H9 (cell line): ENCODE results near the gene AKNA. TPM values are rescaled to one million over a fixed set of nuclear protein-coding genes. Genes with fewer than 3 reads are reported as not detected.

ENCODE experiments used
- DNase-seq: peaks from one replicate; pipeline ENCODE4 v3.0.0-alpha.2; 2017
- H2AFZ ChIP-seq: one replicate; pipeline ENCODE4 v1.6.1; 2013; ENCODE audit warnings: mild to moderate bottlenecking, low read length, control low read depth, moderate library complexity
- H2AK5ac ChIP-seq: 2 replicates; pipeline ENCODE4 v1.6.1; 2013; ENCODE audit warnings: low read length, control low read depth, mixed read lengths; ENCODE audit not compliant: insufficient read length
- H2BK120ac ChIP-seq: one replicate; pipeline ENCODE4 v1.6.1; 2013; ENCODE audit warnings: low read depth, mild to moderate bottlenecking, low read length, control low read depth, inconsistent platforms; ENCODE audit not compliant: poor library complexity, severe bottlenecking
- H2BK12ac ChIP-seq: 2 replicates; pipeline ENCODE4 v1.6.1; 2013; ENCODE audit warnings: low read length, control low read depth, mixed read lengths, low read depth; ENCODE audit not compliant: insufficient read length
- H2BK15ac ChIP-seq: 2 replicates; pipeline ENCODE4 v1.6.1; 2013; ENCODE audit warnings: low read depth, low read length, control low read depth
- H2BK20ac ChIP-seq: one replicate; pipeline ENCODE4 v1.6.1; 2013; ENCODE audit warnings: low read depth, mild to moderate bottlenecking, low read length, control low read depth, inconsistent platforms; ENCODE audit not compliant: poor library complexity, severe bottlenecking
- H2BK5ac ChIP-seq: 2 replicates; pipeline ENCODE4 v1.6.1; 2013; ENCODE audit warnings: low read length, control low read depth, mixed read lengths; ENCODE audit not compliant: insufficient read length
- H3K14ac ChIP-seq: 2 replicates; pipeline ENCODE4 v1.6.1; 2013; ENCODE audit warnings: low read length, control low read depth; ENCODE audit not compliant: insufficient read depth
- H3K18ac ChIP-seq: 2 replicates; pipeline ENCODE4 v1.6.1; 2013; ENCODE audit warnings: low read depth, mild to moderate bottlenecking, mixed read lengths, low read length, control low read depth; ENCODE audit not compliant: insufficient read length
- H3K23ac ChIP-seq: 2 replicates; pipeline ENCODE4 v1.6.1; 2013; ENCODE audit warnings: low read length, control low read depth, mixed read lengths, low read depth; ENCODE audit not compliant: insufficient read length
- H3K23me2 ChIP-seq: 2 replicates; pipeline ENCODE4 v1.6.1; 2013; ENCODE audit warnings: low read depth, mild to moderate bottlenecking, mixed read lengths, low read length, control low read depth; ENCODE audit not compliant: insufficient read length, poor library complexity, severe bottlenecking
- H3K27ac ChIP-seq: 2 replicates; pipeline ENCODE4 v1.5.1; 2013; ENCODE audit warnings: low read length, control low read depth, mixed read lengths, low read depth; ENCODE audit not compliant: insufficient read length
- H3K27me3 ChIP-seq: 2 replicates; pipeline ENCODE4 v1.6.1; 2013; ENCODE audit warnings: low read length, control low read depth, inconsistent platforms; ENCODE audit not compliant: insufficient read depth
- H3K4ac ChIP-seq: 2 replicates; pipeline ENCODE4 v1.6.1; 2013; ENCODE audit warnings: low read depth, mild to moderate bottlenecking, control low read depth, inconsistent platforms, low read length, moderate library complexity
- H3K4me1 ChIP-seq: 2 replicates; pipeline ENCODE4 v1.6.1; 2013; ENCODE audit warnings: low read length, control low read depth, inconsistent platforms; ENCODE audit not compliant: insufficient read depth
- H3K4me2 ChIP-seq: 2 replicates; pipeline ENCODE4 v1.6.1; 2013; ENCODE audit warnings: low read length, control low read depth, mixed read lengths; ENCODE audit not compliant: insufficient read length, insufficient read depth
- H3K56ac ChIP-seq: 2 replicates; pipeline ENCODE4 v1.6.1; 2013; ENCODE audit warnings: low read depth, mild to moderate bottlenecking, mixed read lengths, low read length, control low read depth; ENCODE audit not compliant: insufficient read length
- H3K79me1 ChIP-seq: 2 replicates; pipeline ENCODE4 v1.6.1; 2013; ENCODE audit warnings: low read depth, mild to moderate bottlenecking, moderate library complexity, low read length, control low read depth, inconsistent platforms; ENCODE audit not compliant: insufficient read depth, poor library complexity, severe bottlenecking
- H3K79me2 ChIP-seq: 2 replicates; pipeline ENCODE4 v1.6.1; 2013; ENCODE audit warnings: low read length, control low read depth, inconsistent platforms; ENCODE audit not compliant: insufficient read depth
- H3K9ac ChIP-seq: 2 replicates; pipeline ENCODE4 v1.6.1; 2013; ENCODE audit warnings: low read length, control low read depth, mixed read lengths; ENCODE audit not compliant: insufficient read length; ENCODE audit errors: extremely low read depth
- H3K9me3 ChIP-seq: one replicate; pipeline ENCODE4 v1.6.1; 2013; ENCODE audit warnings: low read depth, low read length, inconsistent platforms; ENCODE audit not compliant: control insufficient read depth
- H3T11ph ChIP-seq: one replicate; pipeline ENCODE4 v1.6.1; 2013; ENCODE audit warnings: mild to moderate bottlenecking, low read length, control low read depth, inconsistent platforms
- H4K20me1 ChIP-seq: one replicate; pipeline ENCODE4 v1.6.1; 2013; ENCODE audit not compliant: control insufficient read depth, insufficient read length, insufficient read depth
- H4K5ac ChIP-seq: 2 replicates; pipeline ENCODE4 v1.6.1; 2013; ENCODE audit warnings: low read depth, mild to moderate bottlenecking, mixed read lengths, low read length, control low read depth; ENCODE audit not compliant: insufficient read length
- H4K8ac ChIP-seq: replicated peaks from 2 replicates; pipeline ENCODE4 v1.6.1; 2013; ENCODE audit warnings: low read length, control low read depth, mixed read lengths, low read depth; ENCODE audit not compliant: insufficient read length
- H4K91ac ChIP-seq: 2 replicates; pipeline ENCODE4 v1.6.1; 2013; ENCODE audit warnings: low read depth, mild to moderate bottlenecking, moderate library complexity, mixed read lengths, low read length, control low read depth; ENCODE audit not compliant: insufficient read length
- H3K27ac Mint-ChIP-seq, 3 experiments: 2 replicates in 2 of 3; 3 replicates in 1 of 3; pipeline ENCODE4 v1.8.0; 2020 to 2021; ENCODE audit warnings: mixed read lengths in 3 of 3, mild to moderate bottlenecking in 1 of 3, moderate library complexity in 1 of 3
- H3K27me3 Mint-ChIP-seq: 2 replicates; pipeline ENCODE4 v1.8.0; 2021; ENCODE audit warnings: low read depth, mild to moderate bottlenecking, moderate library complexity, mixed read lengths
- H3K36me3 Mint-ChIP-seq, 3 experiments: 2 replicates in 2 of 3; 3 replicates in 1 of 3; pipeline ENCODE4 v1.8.0; 2020 to 2021; ENCODE audit warnings: low read depth in 3 of 3, mixed read lengths in 3 of 3; ENCODE audit not compliant: insufficient read depth in 1 of 3
- H3K4me1 Mint-ChIP-seq, 2 experiments: 2 replicates each; pipeline ENCODE4 v1.8.0; 2020; ENCODE audit warnings: mixed read lengths in 2 of 2
- H3K4me3 Mint-ChIP-seq, 2 experiments: 2 replicates in 1 of 2; 3 replicates in 1 of 2; pipeline ENCODE4 v1.8.0; 2020 to 2021; ENCODE audit warnings: mild to moderate bottlenecking in 2 of 2, mixed read lengths in 2 of 2, moderate library complexity in 1 of 2
- H3K9me3 Mint-ChIP-seq, 2 experiments: 2 replicates in 1 of 2; 3 replicates in 1 of 2; pipeline ENCODE4 v1.8.0; 2020; ENCODE audit warnings: mild to moderate bottlenecking in 2 of 2, mixed read lengths in 2 of 2, moderate library complexity in 1 of 2
- CTCF ChIP-seq: fragments of 200-600 bp; sonication (generic); conservative IDR thresholded peaks from 3 replicates; pipeline ENCODE4 v1.8.0; 2021; ENCODE audit warnings: antibody characterized with exemption, mild to moderate bottlenecking
- WGBS: extraction: QIAGEN DNeasy Blood & Tissue Kit; methylation state at CpG from one replicate; pipeline ENCODE4 v1.1.7; 2013; ENCODE audit warnings: missing lambda C conversion rate, low lambda C conversion rate, mixed read lengths; ENCODE audit not compliant: insufficient read length; ENCODE audit errors: extremely low coverage; 5-methylcytosine and 5-hydroxymethylcytosine counted together
- total RNA-seq: library from RNA; stranded (reverse); gene quantifications from 2 replicates; pipeline ENCODE4 v1.2.1, GENCODE V29; 2021

Gene AKNA
- total RNA-seq, 1 experiment from 2014 or later = 19.7 TPM

- Histone ChIP-seq H3K4ac (no peak overlapping the region), H3T11ph (no peak overlapping the region), H3K4me2 (no peak overlapping the region), H3K23me2 (no peaks in the 10 kb centered on the region), H3K79me2 (no peaks in the 10 kb centered on the region), H3K9ac (no peak overlapping the region), H2BK12ac (no peak overlapping the region), H3K4me1 (0 out of 2 replicates have a peak, but pooled peaks cover 3% of the 10 kb centered on the region), H2BK120ac (no peak overlapping the region), H3K9me3 (no peaks in the 10 kb centered on the region), H2AK5ac (no peak overlapping the region), H3K18ac (no peak overlapping the region), H3K27me3 (no peaks in the 10 kb centered on the region), H4K20me1 (no peaks in the 10 kb centered on the region), H2AFZ (no peak overlapping the region), H3K79me1 (no peaks in the 10 kb centered on the region), H3K23ac (no peak overlapping the region), H4K8ac (no peak overlapping the region), H2BK20ac (no peak overlapping the region), H3K14ac (no peak overlapping the region), H2BK5ac (no peak overlapping the region), H3K27ac (no peak overlapping the region), H3K56ac (no peak overlapping the region), H4K5ac (no peak overlapping the region), H2BK15ac (no peak overlapping the region), H4K91ac (no peak overlapping the region)
- peak overlapping the region in 1 of 3 experiments; percentile 39; a peak in 1 of 7 replicates for H3K27ac Mint-ChIP-seq
- TF ChIP-seq CTCF = no peak
- H3K27me3 Mint-ChIP-seq = no peaks in the 10 kb centered on the region
- no peak overlapping the region for H3K4me3 Mint-ChIP-seq
- peak; percentile 29 for DNase-seq
- no CpG with 5 or more reads among the region's 16 CpGs for WGBS
- H3K4me1 Mint-ChIP-seq = peaks cover 14 to 29% of the 10 kb centered on the region in 2 experiments
- peaks cover 0 to 7% (median 4%) of the 10 kb centered on the region in 3 experiments; a peak in 5 of 7 replicates for H3K36me3 Mint-ChIP-seq
- H3K9me3 Mint-ChIP-seq = no peaks in the 10 kb centered on the region; a peak in 1 of 5 replicates
Measured at GRCh38 chr9:114287001-114287762, 100.6 kb downstream of the AKNA start.
